ENCODE results near the gene FBXO15.

FBXO15 gene

DNA sequence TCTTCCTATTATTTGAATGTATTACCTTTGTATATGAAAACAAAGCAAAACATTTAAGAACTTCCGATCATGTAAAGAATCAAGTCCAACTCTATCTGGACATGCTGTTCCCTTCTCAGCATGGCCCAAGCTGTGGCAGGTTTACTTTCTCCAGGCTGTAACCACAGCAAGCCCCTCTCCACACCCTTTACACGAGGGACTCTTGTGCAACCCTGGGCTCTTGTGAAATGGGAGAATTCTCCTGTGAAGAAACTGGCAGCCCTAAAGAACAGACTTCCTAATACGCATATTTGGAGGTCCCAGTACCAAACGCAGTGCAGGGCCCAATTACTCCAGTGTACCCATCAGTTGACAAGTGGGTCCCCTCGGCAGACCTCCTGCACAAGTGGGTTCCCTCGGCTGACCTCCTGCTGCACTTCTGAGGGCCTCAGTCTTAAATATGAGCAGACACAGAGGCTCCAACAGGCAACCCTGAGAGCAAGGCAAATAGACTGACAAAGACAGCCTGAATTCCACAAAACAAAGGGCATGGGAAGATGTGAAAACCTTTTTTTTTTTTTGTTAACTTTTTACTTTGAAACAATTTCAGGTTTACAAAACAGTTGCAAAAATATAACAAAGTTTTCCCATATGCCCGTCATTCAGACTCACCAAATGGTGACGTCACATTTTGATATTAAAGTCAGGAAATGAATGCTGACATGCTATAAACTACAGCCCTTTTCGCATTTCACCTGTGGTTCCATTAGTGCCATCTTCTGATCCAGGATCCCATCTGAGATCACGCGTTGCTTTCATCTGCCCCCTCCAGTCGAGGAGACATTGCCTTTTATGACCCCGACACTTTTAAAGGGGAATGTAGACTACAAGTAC lies 78.2 kb downstream of the FBXO15 start:
- Histone ChIP-seq H3K18ac (ENCODE audit: low read length) (no peak overlapping the region), H3K9ac (ENCODE audit: low read length) (no peak overlapping the region), H2BK15ac (replicated peaks; ENCODE audit: low read depth) (no peak overlapping the region), H3K4me2 (ENCODE audit: low read length) (no peak overlapping the region), H3K79me1 (ENCODE audit: low read length) (no peaks in the 10 kb centered on the region), H3K4me1 (ENCODE audit: control insufficient read depth, low read depth, low read length) (no peaks in the 10 kb centered on the region), H3K36me3 (ENCODE audit: control insufficient read depth, insufficient read depth, low read length) (no peaks in the 10 kb centered on the region), H3K4me3 (ENCODE audit: low read length) (no peak overlapping the region), H3K23ac (ENCODE audit: low read length) (no peak overlapping the region), H4K8ac (ENCODE audit: low read depth, low read length) (no peak overlapping the region), H3K27me3 (ENCODE audit: insufficient read depth, low read length, poor library complexity) (no peaks in the 10 kb centered on the region), H3K56ac (ENCODE audit: low read length) (no peak overlapping the region), H3K79me2 (ENCODE audit: control insufficient read depth, insufficient read depth, low read length) (no peaks in the 10 kb centered on the region), H2BK120ac (ENCODE audit: low read depth, low read length) (no peak overlapping the region), H2BK5ac (ENCODE audit: low read length) (no peak overlapping the region), H3K4ac (ENCODE audit: low read depth, low read length) (no peak overlapping the region), H2AK5ac (ENCODE audit: low read length) (no peak overlapping the region), H4K5ac (ENCODE audit: low read length) (no peak overlapping the region), H3K27ac (ENCODE audit: low read depth, low read length) (no peak overlapping the region)
- no CpG with 5 or more reads among the region's 13 CpGs for WGBS (ENCODE audit: extremely low coverage, insufficient coverage, low lambda C conversion rate)
- DNase-seq: no peak

DNA sequence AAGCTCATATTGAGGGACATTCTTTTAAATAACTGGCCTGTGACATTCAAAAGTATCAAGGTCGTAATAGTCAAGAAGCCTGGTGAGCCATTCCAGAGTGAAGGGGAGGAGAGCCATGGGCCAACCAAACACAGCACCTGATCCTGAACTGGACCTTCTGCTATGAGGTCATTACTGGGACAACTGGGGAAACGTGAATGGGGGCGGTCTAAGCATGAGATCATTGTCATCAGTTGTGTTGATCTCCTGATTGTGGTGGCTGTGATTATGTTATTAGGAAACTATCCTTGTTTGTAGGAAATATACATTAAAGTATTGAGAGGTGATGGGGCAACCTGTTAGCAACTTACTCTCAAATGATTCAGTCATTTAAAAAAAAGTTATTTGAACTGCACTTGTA lies 79.3 kb downstream of the FBXO15 start:
- Histone ChIP-seq H3K79me1 (ENCODE audit: low read length) (no peaks in the 10 kb centered on the region), H3K27me3 (ENCODE audit: insufficient read depth, low read length, poor library complexity) (no peaks in the 10 kb centered on the region), H4K5ac (ENCODE audit: low read length) (no peak overlapping the region), H3K4me1 (ENCODE audit: control insufficient read depth, low read depth, low read length) (no peaks in the 10 kb centered on the region), H3K4me2 (ENCODE audit: low read length) (no peak overlapping the region), H4K8ac (ENCODE audit: low read depth, low read length) (no peak overlapping the region), H3K18ac (ENCODE audit: low read length) (no peak overlapping the region), H2BK15ac (replicated peaks; ENCODE audit: low read depth) (no peak overlapping the region), H3K27ac (ENCODE audit: low read depth, low read length) (no peak overlapping the region), H3K79me2 (ENCODE audit: control insufficient read depth, insufficient read depth, low read length) (no peaks in the 10 kb centered on the region), H3K4ac (ENCODE audit: low read depth, low read length) (no peak overlapping the region), H3K36me3 (ENCODE audit: control insufficient read depth, insufficient read depth, low read length) (no peaks in the 10 kb centered on the region), H2AK5ac (ENCODE audit: low read length) (no peak overlapping the region), H3K4me3 (ENCODE audit: low read length) (no peak overlapping the region), H3K56ac (ENCODE audit: low read length) (no peak overlapping the region), H2BK120ac (ENCODE audit: low read depth, low read length) (no peak overlapping the region), H3K23ac (ENCODE audit: low read length) (no peak overlapping the region), H3K9ac (ENCODE audit: low read length) (no peak overlapping the region), H2BK5ac (ENCODE audit: low read length) (no peak overlapping the region)
- DNase-seq: no peak
- WGBS (ENCODE audit: extremely low coverage, insufficient coverage, low lambda C conversion rate): no CpG with 5 or more reads among the region's 3 CpGs

DNA sequence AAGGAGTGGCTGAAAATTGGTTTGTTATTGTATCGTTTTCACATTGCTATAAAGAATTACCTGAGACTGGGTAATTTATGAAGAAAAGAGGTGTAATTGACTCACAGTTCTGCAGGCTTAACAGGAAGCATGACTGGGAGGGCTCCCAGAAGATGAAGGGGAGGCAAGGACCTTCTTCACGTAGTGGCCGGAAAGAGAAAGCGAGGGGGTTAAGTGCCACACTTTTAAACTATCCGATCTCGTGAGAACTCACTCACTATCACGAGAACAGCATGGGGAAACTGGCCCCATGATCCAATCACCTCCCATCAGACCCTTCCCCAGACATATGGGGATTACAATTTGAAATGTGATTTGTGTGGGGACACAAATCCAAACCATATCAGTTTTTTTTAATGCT lies 81.6 kb downstream of the FBXO15 start:
- Histone ChIP-seq H4K8ac (ENCODE audit: low read depth, low read length) (no peak overlapping the region), H3K36me3 (ENCODE audit: control insufficient read depth, insufficient read depth, low read length) (no peaks in the 10 kb centered on the region), H3K23ac (ENCODE audit: low read length) (no peak overlapping the region), H3K4me3 (ENCODE audit: low read length) (no peak overlapping the region), H3K4me2 (ENCODE audit: low read length) (no peak overlapping the region), H3K4ac (ENCODE audit: low read depth, low read length) (no peak overlapping the region), H3K18ac (ENCODE audit: low read length) (no peak overlapping the region), H4K5ac (ENCODE audit: low read length) (no peak overlapping the region), H2BK15ac (replicated peaks; ENCODE audit: low read depth) (no peak overlapping the region), H3K79me1 (ENCODE audit: low read length) (no peaks in the 10 kb centered on the region), H2BK120ac (ENCODE audit: low read depth, low read length) (no peak overlapping the region), H2BK5ac (ENCODE audit: low read length) (no peak overlapping the region), H3K56ac (ENCODE audit: low read length) (no peak overlapping the region), H2AK5ac (ENCODE audit: low read length) (no peak overlapping the region), H3K79me2 (ENCODE audit: control insufficient read depth, insufficient read depth, low read length) (no peaks in the 10 kb centered on the region), H3K27me3 (ENCODE audit: insufficient read depth, low read length, poor library complexity) (no peaks in the 10 kb centered on the region), H3K4me1 (ENCODE audit: control insufficient read depth, low read depth, low read length) (no peaks in the 10 kb centered on the region), H3K9ac (ENCODE audit: low read length) (no peak overlapping the region), H3K27ac (ENCODE audit: low read depth, low read length) (no peak overlapping the region)
- peak; percentile 39 for DNase-seq
- no CpG with 5 or more reads among the region's 7 CpGs for WGBS (ENCODE audit: extremely low coverage, insufficient coverage, low lambda C conversion rate)

DNA sequence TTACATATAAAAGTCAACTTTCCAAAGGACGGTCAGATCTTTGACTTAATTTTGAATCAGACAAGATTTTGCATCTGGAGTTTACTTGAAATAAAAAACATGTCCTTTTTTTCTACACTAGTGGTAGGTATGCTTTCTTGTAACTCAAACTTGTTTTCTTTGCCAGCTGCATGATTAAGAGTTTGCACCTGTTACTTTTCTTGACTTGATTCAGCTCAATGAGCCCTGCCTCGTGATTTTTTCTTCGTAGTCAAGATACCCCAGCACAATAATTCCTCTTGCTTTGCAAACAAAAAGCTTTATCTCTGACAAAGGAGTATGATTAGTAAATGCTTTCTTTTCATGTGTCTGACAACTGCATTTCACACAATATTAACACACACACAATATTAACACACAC lies 82.3 kb downstream of the FBXO15 start:
- no peak overlapping the region for H3K4me2 ChIP-seq (ENCODE audit: low read length)
- no CpG with 5 or more reads among the region's 3 CpGs for WGBS (ENCODE audit: extremely low coverage, insufficient coverage, low lambda C conversion rate)
- H3K4me3 ChIP-seq (ENCODE audit: low read length): no peak overlapping the region
- H3K9ac ChIP-seq (ENCODE audit: low read length): no peak overlapping the region
- H2BK5ac ChIP-seq (ENCODE audit: low read length): no peak overlapping the region
- no peak overlapping the region for H3K56ac ChIP-seq (ENCODE audit: low read length)
- H3K36me3 ChIP-seq (ENCODE audit: control insufficient read depth, insufficient read depth, low read length): no peaks in the 10 kb centered on the region
- no peaks in the 10 kb centered on the region for H3K4me1 ChIP-seq (ENCODE audit: control insufficient read depth, low read depth, low read length)
- no peak overlapping the region for H4K5ac ChIP-seq (ENCODE audit: low read length)
- no peak overlapping the region for H2BK15ac ChIP-seq (replicated peaks; ENCODE audit: low read depth)
- H3K27ac ChIP-seq (ENCODE audit: low read depth, low read length): no peak overlapping the region
- DNase-seq: no peak
- no peak overlapping the region for H3K23ac ChIP-seq (ENCODE audit: low read length)
- no peaks in the 10 kb centered on the region for H3K79me1 ChIP-seq (ENCODE audit: low read length)
- no peak overlapping the region for H3K4ac ChIP-seq (ENCODE audit: low read depth, low read length)
- no peaks in the 10 kb centered on the region for H3K79me2 ChIP-seq (ENCODE audit: control insufficient read depth, insufficient read depth, low read length)
- no peak overlapping the region for H3K18ac ChIP-seq (ENCODE audit: low read length)
- no peak overlapping the region for H2AK5ac ChIP-seq (ENCODE audit: low read length)
- no peak overlapping the region for H2BK120ac ChIP-seq (ENCODE audit: low read depth, low read length)
- H3K27me3 ChIP-seq (ENCODE audit: insufficient read depth, low read length, poor library complexity): no peaks in the 10 kb centered on the region
- no peak overlapping the region for H4K8ac ChIP-seq (ENCODE audit: low read depth, low read length)

DNA sequence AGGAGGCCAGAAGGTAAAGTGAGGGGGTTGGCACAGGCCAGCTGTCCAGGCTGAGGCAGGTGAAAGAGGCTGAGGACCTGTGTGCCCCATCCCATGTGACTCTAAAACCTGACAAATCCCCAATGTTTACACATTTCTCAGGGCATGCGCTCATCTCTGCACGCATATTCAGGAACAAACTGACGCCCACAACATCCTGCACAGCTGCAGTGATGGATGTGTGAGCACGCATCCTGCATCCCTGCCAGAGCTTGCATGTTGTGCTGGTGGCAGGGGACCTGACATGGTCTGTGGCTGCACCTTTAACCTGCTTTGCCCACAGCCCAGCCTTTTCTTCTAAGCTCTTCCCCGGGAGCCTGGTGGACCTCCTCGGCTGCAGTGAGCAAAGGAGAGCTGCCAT lies 83.1 kb downstream of the FBXO15 start:
- H4K5ac ChIP-seq (ENCODE audit: low read length): no peak overlapping the region
- H2BK120ac ChIP-seq (ENCODE audit: low read depth, low read length): no peak overlapping the region
- no CpG with 5 or more reads among the region's 6 CpGs for WGBS (ENCODE audit: extremely low coverage, insufficient coverage, low lambda C conversion rate)
- no peak overlapping the region for H3K4me2 ChIP-seq (ENCODE audit: low read length)
- H3K79me1 ChIP-seq (ENCODE audit: low read length): no peaks in the 10 kb centered on the region
- no peak overlapping the region for H2BK15ac ChIP-seq (replicated peaks; ENCODE audit: low read depth)
- no peaks in the 10 kb centered on the region for H3K4me1 ChIP-seq (ENCODE audit: control insufficient read depth, low read depth, low read length)
- no peak overlapping the region for H3K18ac ChIP-seq (ENCODE audit: low read length)
- no peak overlapping the region for H2BK5ac ChIP-seq (ENCODE audit: low read length)
- no peak overlapping the region for H3K27ac ChIP-seq (ENCODE audit: low read depth, low read length)
- H3K9ac ChIP-seq (ENCODE audit: low read length): no peak overlapping the region
- no peaks in the 10 kb centered on the region for H3K36me3 ChIP-seq (ENCODE audit: control insufficient read depth, insufficient read depth, low read length)
- no peak overlapping the region for H3K56ac ChIP-seq (ENCODE audit: low read length)
- H3K27me3 ChIP-seq (ENCODE audit: insufficient read depth, low read length, poor library complexity): no peaks in the 10 kb centered on the region
- no peak overlapping the region for H2AK5ac ChIP-seq (ENCODE audit: low read length)
- no peak overlapping the region for H3K4me3 ChIP-seq (ENCODE audit: low read length)
- no peak for DNase-seq
- H3K79me2 ChIP-seq (ENCODE audit: control insufficient read depth, insufficient read depth, low read length): no peaks in the 10 kb centered on the region
- H4K8ac ChIP-seq (ENCODE audit: low read depth, low read length): no peak overlapping the region
- no peak overlapping the region for H3K23ac ChIP-seq (ENCODE audit: low read length)
- H3K4ac ChIP-seq (ENCODE audit: low read depth, low read length): no peak overlapping the region

DNA sequence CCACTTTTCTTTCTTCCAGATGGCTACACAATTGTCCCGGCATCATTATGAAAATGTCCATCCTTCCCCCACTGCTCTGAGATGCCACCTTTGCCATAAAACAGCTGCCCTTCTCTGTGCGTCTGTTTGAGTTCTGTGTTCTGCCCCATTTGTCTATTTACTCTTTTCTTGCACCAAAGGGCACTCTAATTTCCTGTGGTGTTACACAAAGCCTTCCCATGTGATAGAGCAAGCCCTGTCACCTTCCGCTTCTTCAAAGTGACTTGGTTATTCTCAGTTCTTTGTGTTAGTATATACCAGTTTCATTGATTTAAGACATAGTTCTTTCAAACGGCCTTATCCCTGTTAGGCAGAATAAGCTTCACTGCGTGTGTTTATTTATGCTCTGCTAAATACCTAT lies 84.1 kb downstream of the FBXO15 start:
- no CpG with 5 or more reads among the region's 5 CpGs for WGBS (ENCODE audit: extremely low coverage, insufficient coverage, low lambda C conversion rate)
- Histone ChIP-seq H2AK5ac (ENCODE audit: low read length) (no peak overlapping the region), H3K9ac (ENCODE audit: low read length) (no peak overlapping the region), H2BK120ac (ENCODE audit: low read depth, low read length) (no peak overlapping the region), H3K18ac (ENCODE audit: low read length) (no peak overlapping the region), H2BK5ac (ENCODE audit: low read length) (no peak overlapping the region), H3K36me3 (ENCODE audit: control insufficient read depth, insufficient read depth, low read length) (no peaks in the 10 kb centered on the region), H3K4ac (ENCODE audit: low read depth, low read length) (no peak overlapping the region), H3K4me2 (ENCODE audit: low read length) (no peak overlapping the region), H3K23ac (ENCODE audit: low read length) (no peak overlapping the region), H3K27ac (ENCODE audit: low read depth, low read length) (no peak overlapping the region), H3K4me3 (ENCODE audit: low read length) (no peak overlapping the region), H4K5ac (ENCODE audit: low read length) (no peak overlapping the region), H4K8ac (ENCODE audit: low read depth, low read length) (no peak overlapping the region), H3K56ac (ENCODE audit: low read length) (no peak overlapping the region), H2BK15ac (replicated peaks; ENCODE audit: low read depth) (no peak overlapping the region), H3K4me1 (ENCODE audit: control insufficient read depth, low read depth, low read length) (no peaks in the 10 kb centered on the region), H3K79me1 (ENCODE audit: low read length) (no peaks in the 10 kb centered on the region), H3K27me3 (ENCODE audit: insufficient read depth, low read length, poor library complexity) (no peaks in the 10 kb centered on the region), H3K79me2 (ENCODE audit: control insufficient read depth, insufficient read depth, low read length) (no peaks in the 10 kb centered on the region)
- DNase-seq: no peak
